Spleen (tissue), 11 donors: ENCODE results near the gene ALG13. TPM values are rescaled to one million over a fixed set of nuclear protein-coding genes. Genes with fewer than 3 reads are reported as not detected.

Experiments used
- DNase-seq: peaks from one replicate; pipeline ENCODE4 v3.0.0-alpha.2; 2020
- H3K27ac ChIP-seq, 8 donors: fragments of 200-600 bp; sonication (generic) in 7 of 8; 1 replicate in 4 of 8; 2 replicates in 4 of 8; pipeline versions ENCODE4 v1.5.0 to v1.8.0; 2016 to 2021; ENCODE audit warnings: inconsistent platforms in 4 of 8, mild to moderate bottlenecking in 4 of 8, moderate library complexity in 1 of 8
- H3K27me3 ChIP-seq, 7 donors: fragments of 200-600 bp; sonication (generic) in 6 of 7; replicated peaks in 1 of 7; 1 replicate in 4 of 7; 2 replicates in 3 of 7; pipeline versions ENCODE4 v1.5.0 to v1.8.0; 2016 to 2021; ENCODE audit warnings: inconsistent platforms in 3 of 7, mild to moderate bottlenecking in 1 of 7
- H3K36me3 ChIP-seq, 6 donors: fragments of 200-600 bp; sonication (generic) in 5 of 6; 1 replicate in 4 of 6; 2 replicates in 2 of 6; pipeline versions ENCODE4 v1.5.0 to v1.8.0; 2016 to 2021; ENCODE audit warnings: inconsistent platforms in 2 of 6
- H3K4me1 ChIP-seq, 6 donors: fragments of 200-600 bp; sonication (generic) in 5 of 6; 1 replicate in 3 of 6; 2 replicates in 3 of 6; pipeline versions ENCODE4 v1.5.0 to v1.8.0; 2016 to 2021; ENCODE audit warnings: inconsistent platforms in 3 of 6
- H3K4me3 ChIP-seq, 8 donors: fragments of 200-600 bp; sonication (generic) in 7 of 8; 1 replicate in 4 of 8; 2 replicates in 4 of 8; pipeline versions ENCODE4 v1.5.0 to v1.8.0; 2016 to 2021; ENCODE audit warnings: inconsistent platforms in 4 of 8, mild to moderate bottlenecking in 4 of 8, moderate library complexity in 2 of 8
- H3K9me3 ChIP-seq, 8 donors: fragments of 200-600 bp; sonication (generic) in 7 of 8; 1 replicate in 4 of 8; 2 replicates in 4 of 8; pipeline versions ENCODE4 v1.5.0 to v1.8.0; 2016 to 2021; ENCODE audit warnings: inconsistent platforms in 4 of 8
- CTCF ChIP-seq, 11 experiments: fragments of 200-600 bp in 7 of 11; fragments of 450-650 bp in 4 of 11; sonication (generic) in 4 of 11; IDR thresholded peaks in 8 of 11; conservative IDR thresholded peaks in 3 of 11; 1 replicate in 7 of 11; 2 replicates in 4 of 11; pipeline versions ENCODE4 v1.4.0 to v1.8.0; 2016 to 2021; ENCODE audit warnings: antibody characterized with exemption in 11 of 11, inconsistent platforms in 4 of 11, mild to moderate bottlenecking in 1 of 11
- POLR2A ChIP-seq, 3 donors: fragments of 450-650 bp; IDR thresholded peaks; one replicate each; pipeline ENCODE4 v1.5.1; 2017; ENCODE audit warnings: antibody characterized with exemption in 3 of 3, mild to moderate bottlenecking in 1 of 3
- POLR2AphosphoS5 ChIP-seq, 3 donors: sonication (generic); formaldehyde crosslinking; IDR thresholded peaks; one replicate each; pipeline ENCODE4 v1.5.1; 2017; ENCODE audit warnings: antibody characterized with exemption in 3 of 3
- WGBS, 5 donors: extraction: QIAGEN DNeasy Blood & Tissue Kit in 3 of 5; methylation state at CpG; one replicate each; pipeline versions ENCODE4 v1.1.5 to v1.1.7; 2013 to 2018; 5-methylcytosine and 5-hydroxymethylcytosine counted together
- intact Hi-C: fragments of 100-400 bp; cut with DNase I; formaldehyde crosslinking; loops from one replicate; pipeline ENCODE4 v1.15.0; 2023; ENCODE audit warnings: low total_unique reads
- polyA plus RNA-seq, 3 donors: library from polyadenylated mRNA; stranded (reverse); fragments of 200-250 nt; gene quantifications; one replicate each; pipeline ENCODE4 v1.2.1, GENCODE V29; 2013
- total RNA-seq, 7 donors: library from RNA; depleted of rRNA in 3 of 7; stranded (reverse); fragments of >200 nt in 3 of 7; fragmentation: NEBNext Ultra II Directional in 4 of 7; extraction: Animal tissue kit (Norgen Biotek cat#: 25700) in 4 of 7; gene quantifications; one replicate each; pipeline versions ENCODE4 v1.1.0 to v1.2.1, GENCODE V29; 2016 to 2021
- donor health status: healthy with polysubstance abuse.
- donor health status: DM: no; HTN: no; CAD: no; lungs with moderate emphysema.
- donor health status: DM: no; HTN: no; CAD: no.
- donor health status: Bipolar disorder and iron deficiency.
- donor health status: healthy.
- donor health status: DM: no; HTN: no; CAD: no.
- donor health status: DM: yes; HTN: yes; CAD: no.

Gene ALG13
- total and polyA plus RNA-seq, 10 donors, result 26.9 to 131 (median 75.9) TPM

- no peak for DNase-seq
- H3K9me3 ChIP-seq, result peaks cover 0 to 11% (median 0%) of the 10 kb centered on the region in 8 donors
- no peak overlapping the region for H3K27ac ChIP-seq
- no peaks in the 10 kb centered on the region for H3K36me3 ChIP-seq
- no peaks in the 10 kb centered on the region for H3K4me1 ChIP-seq
- no peaks in the 10 kb centered on the region for H3K27me3 ChIP-seq
- TF ChIP-seq POLR2A (IDR thresholded peaks at IDR 0.05) (no peak), CTCF (IDR thresholded peaks at IDR 0.05 in 8 of 11, conservative IDR thresholded peaks at IDR 0.05 in 3 of 11) (no peak), POLR2AphosphoS5 (IDR thresholded peaks at IDR 0.05) (no peak)
- H3K4me3 ChIP-seq, result no peak overlapping the region
- intact Hi-C loops, result no loop called here
Measured at GRCh38 chrX:111650845-111651244, 30.1 kb upstream of the ALG13 start.

GRCh38 chrX:111652719-111653118, 28.3 kb upstream of the ALG13 start:
- Histone ChIP-seq H3K4me3 (no peak overlapping the region), H3K36me3 (no peaks in the 10 kb centered on the region), H3K27ac (no peak overlapping the region), H3K4me1 (no peaks in the 10 kb centered on the region), H3K9me3 (peaks cover 0 to 8% (median 0%) of the 10 kb centered on the region in 8 donors), H3K27me3 (no peaks in the 10 kb centered on the region)
- no peak for TF ChIP-seq POLR2AphosphoS5 (IDR thresholded peaks at IDR 0.05)
- no peak for TF ChIP-seq POLR2A (IDR thresholded peaks at IDR 0.05)
- TF ChIP-seq CTCF (IDR thresholded peaks at IDR 0.05 in 8 of 11, conservative IDR thresholded peaks at IDR 0.05 in 3 of 11), result no peak
- DNase-seq, result no peak
- intact Hi-C loops, result no loop called here
- WGBS, 5 donors, result 42 to 74% (median 58%) methylated on average over 3 of the region's 3 CpGs

GRCh38 chrX:111661241-111661640, 19.7 kb upstream of the ALG13 start:
- no peak for DNase-seq
- no peak overlapping the region for H3K4me3 ChIP-seq
- no peak overlapping the region for H3K27ac ChIP-seq
- no peaks in the 10 kb centered on the region for H3K4me1 ChIP-seq
- H3K9me3 ChIP-seq, result no peaks in the 10 kb centered on the region
- H3K36me3 ChIP-seq, result no peaks in the 10 kb centered on the region
- H3K27me3 ChIP-seq, result no peaks in the 10 kb centered on the region
- intact Hi-C loops, result no loop called here
- TF ChIP-seq CTCF (IDR thresholded peaks at IDR 0.05 in 8 of 11, conservative IDR thresholded peaks at IDR 0.05 in 3 of 11), result no peak
- no peak for TF ChIP-seq POLR2A (IDR thresholded peaks at IDR 0.05)
- no peak for TF ChIP-seq POLR2AphosphoS5 (IDR thresholded peaks at IDR 0.05)
- 88 to 100% (median 89%) methylated on average over 1 of the region's 1 CpG for WGBS, 5 donors

GRCh38 chrX:111662292-111662691, 18.7 kb upstream of the ALG13 start:
- DNase-seq, result no peak
- Histone ChIP-seq H3K36me3 (no peaks in the 10 kb centered on the region), H3K27ac (no peak overlapping the region), H3K9me3 (no peaks in the 10 kb centered on the region), H3K4me3 (no peak overlapping the region), H3K4me1 (no peaks in the 10 kb centered on the region), H3K27me3 (no peaks in the 10 kb centered on the region)
- intact Hi-C loops, result no loop called here
- TF ChIP-seq POLR2AphosphoS5 (IDR thresholded peaks at IDR 0.05) (no peak), POLR2A (IDR thresholded peaks at IDR 0.05) (no peak), CTCF (IDR thresholded peaks at IDR 0.05 in 8 of 11, conservative IDR thresholded peaks at IDR 0.05 in 3 of 11) (no peak)
- 30 to 45% (median 40%) methylated on average over 3 of the region's 3 CpGs for WGBS, 5 donors
